Measurements from ENCODE around the gene CDH13. TPM values are rescaled to one million over a fixed set of nuclear protein-coding genes. Genes with fewer than 3 reads are reported as not detected.

The CDH13 gene
- total and polyA plus RNA-seq, 3 experiments from 2014 or later = not detected

DNA sequence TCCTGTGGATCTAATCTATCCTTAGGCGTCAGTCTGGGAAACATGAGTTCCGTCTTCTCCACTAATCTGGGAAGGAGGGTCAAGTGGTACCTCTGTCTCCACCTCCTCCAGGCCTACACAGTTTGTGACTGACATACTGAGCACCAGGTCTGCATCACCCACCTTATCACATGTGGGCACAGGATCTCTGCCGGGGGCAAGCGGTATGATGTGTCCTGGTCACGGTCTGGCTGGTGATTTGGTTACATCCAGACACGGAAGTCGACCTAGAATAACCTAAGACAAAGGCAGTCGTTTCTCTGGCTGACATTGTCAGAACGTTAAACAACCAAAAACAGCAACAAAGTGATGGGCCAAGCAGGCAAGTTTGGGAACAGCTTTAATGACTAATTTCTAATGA lies 1098.5 kb downstream of the CDH13 start:
- H3K9me3 Mint-ChIP-seq = no peaks in the 10 kb centered on the region
- no peaks in the 10 kb centered on the region for H3K36me3 ChIP-seq (ENCODE audit: insufficient read depth, low read length)
- no peaks in the 10 kb centered on the region for H3K27me3 ChIP-seq (ENCODE audit: insufficient read depth, low read length, poor library complexity, severe bottlenecking)
- ChIA-PET CTCF (no interaction called here), POLR2A (interaction anchor here (0.7 kb wide), 1 partner anchor 111 kb away, joined by 3 read pairs; no protein-coding TSS in a partner anchor)
- H3K27me3 Mint-ChIP-seq = peaks cover under 1 to 4% of the 10 kb centered on the region in 2 donors
- no peaks in the 10 kb centered on the region for H3K36me3 Mint-ChIP-seq
- no peaks in the 10 kb centered on the region for H3K4me1 ChIP-seq (ENCODE audit: insufficient read depth, low read length)
- no peak overlapping the region for H3K27ac Mint-ChIP-seq
- no peaks in the 10 kb centered on the region for H3K9me3 ChIP-seq (ENCODE audit: low read length)
- no peaks in the 10 kb centered on the region for H3K4me1 Mint-ChIP-seq
- H3K27ac ChIP-seq (ENCODE audit: low read depth, low read length) = no peak overlapping the region
- no peak overlapping the region for H3K4me3 ChIP-seq (ENCODE audit: low read length)
- H3K4me3 Mint-ChIP-seq = no peak overlapping the region
- no peak for DNase-seq

DNA sequence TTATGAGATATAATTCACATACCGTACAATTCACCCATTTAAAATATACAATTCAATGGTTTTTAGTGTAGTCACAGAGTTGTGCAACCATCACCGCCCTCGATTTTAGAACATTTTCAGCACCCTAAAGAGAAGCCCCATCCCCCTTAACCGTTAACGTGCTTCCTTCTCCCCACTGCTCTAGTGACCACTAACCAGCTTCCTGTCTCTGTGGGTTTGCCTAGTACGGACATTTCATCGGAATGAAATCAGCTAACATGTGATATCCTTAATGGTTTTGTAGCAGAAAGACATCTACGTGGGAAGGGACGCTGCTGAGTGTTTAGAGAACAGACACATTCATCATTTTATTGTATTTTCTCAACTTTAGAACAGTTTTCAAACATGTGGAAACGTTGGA lies 1100.2 kb downstream of the CDH13 start:
- Histone ChIP-seq H3K4me3 (ENCODE audit: low read length) (no peak overlapping the region), H3K4me1 (ENCODE audit: insufficient read depth, low read length) (no peaks in the 10 kb centered on the region), H3K27me3 (ENCODE audit: insufficient read depth, low read length, poor library complexity, severe bottlenecking) (no peaks in the 10 kb centered on the region), H3K27ac (ENCODE audit: low read depth, low read length) (no peak overlapping the region), H3K36me3 (ENCODE audit: insufficient read depth, low read length) (no peaks in the 10 kb centered on the region), H3K9me3 (ENCODE audit: low read length) (no peaks in the 10 kb centered on the region)
- no peak overlapping the region for H3K27ac Mint-ChIP-seq
- H3K9me3 Mint-ChIP-seq = peaks cover 1 to 8% (median 3%) of the 10 kb centered on the region in 5 donors
- ChIA-PET CTCF (no interaction called here), POLR2A (no interaction called here)
- peaks cover 4 to 6% of the 10 kb centered on the region in 2 donors for H3K27me3 Mint-ChIP-seq
- DNase-seq = no peak
- no peaks in the 10 kb centered on the region for H3K36me3 Mint-ChIP-seq
- no peak overlapping the region for H3K4me3 Mint-ChIP-seq
- H3K4me1 Mint-ChIP-seq = no peaks in the 10 kb centered on the region

- no peak overlapping the region for H3K4me3 Mint-ChIP-seq
- H3K36me3 ChIP-seq (ENCODE audit: insufficient read depth, low read length) = no peaks in the 10 kb centered on the region
- H3K9me3 ChIP-seq (ENCODE audit: low read length) = no peaks in the 10 kb centered on the region
- ChIA-PET POLR2A (no interaction called here), CTCF (no interaction called here)
- H3K4me1 Mint-ChIP-seq = no peaks in the 10 kb centered on the region
- no peak for DNase-seq
- H3K27ac Mint-ChIP-seq = no peak overlapping the region
- H3K36me3 Mint-ChIP-seq = no peaks in the 10 kb centered on the region
- H3K4me3 ChIP-seq (ENCODE audit: low read length) = no peak overlapping the region
- H3K27me3 ChIP-seq (ENCODE audit: insufficient read depth, low read length, poor library complexity, severe bottlenecking) = no peaks in the 10 kb centered on the region
- peaks cover 2 to 8% (median 6%) of the 10 kb centered on the region in 5 donors for H3K9me3 Mint-ChIP-seq
- H3K27ac ChIP-seq (ENCODE audit: low read depth, low read length) = no peak overlapping the region
- no peaks in the 10 kb centered on the region for H3K4me1 ChIP-seq (ENCODE audit: insufficient read depth, low read length)
- peaks cover 6 to 7% of the 10 kb centered on the region in 2 donors for H3K27me3 Mint-ChIP-seq
These were observed 1101.1 kb downstream of the CDH13 start for GRCh38 chr16:83727751-83728352.

DNA sequence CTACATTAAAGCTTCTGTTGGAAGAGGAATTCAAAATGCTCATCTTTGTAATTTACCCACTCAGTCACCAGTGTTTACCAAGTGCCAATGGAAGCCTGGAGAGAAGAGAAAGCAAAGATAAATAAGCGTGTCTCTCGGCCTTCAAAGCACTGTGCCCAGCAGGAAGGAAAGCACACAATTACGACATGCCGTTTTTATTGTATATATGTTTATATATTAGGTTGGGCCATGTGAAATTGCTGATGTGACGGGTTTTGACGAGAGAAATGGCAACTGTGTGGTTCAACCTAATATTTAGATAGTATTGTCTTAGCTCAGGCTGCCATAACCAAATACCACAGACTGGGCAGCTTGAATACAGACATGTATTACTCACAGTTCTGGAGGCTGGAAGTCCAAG lies 1101.7 kb downstream of the CDH13 start:
- no peak overlapping the region for H3K27ac ChIP-seq (ENCODE audit: low read depth, low read length)

DNA sequence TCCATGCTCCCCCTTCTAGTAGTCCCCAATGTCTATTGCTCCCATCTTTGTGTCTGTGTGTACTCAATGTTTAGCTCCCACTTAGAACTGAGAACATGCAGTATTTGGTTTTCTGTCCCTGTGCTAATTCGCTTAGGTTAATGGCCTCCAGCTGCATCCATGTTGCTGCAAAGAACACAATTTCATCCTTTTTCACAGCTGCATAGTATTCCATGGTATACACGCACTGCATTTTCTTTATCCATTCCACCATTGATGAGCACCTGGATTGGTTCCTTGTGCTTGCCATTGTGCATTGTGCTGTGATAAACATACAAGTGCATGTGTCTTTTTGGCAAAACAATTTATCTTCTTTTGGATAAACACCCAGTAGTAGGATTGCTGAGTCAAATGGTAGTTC lies 1104.0 kb downstream of the CDH13 start:
- Mint-ChIP-seq H3K4me3 (no peak overlapping the region), H3K4me1 (no peaks in the 10 kb centered on the region), H3K27ac (no peak overlapping the region), H3K36me3 (peaks cover 0 to 4% (median 0%) of the 10 kb centered on the region in 3 donors), H3K9me3 (peaks cover 9 to 26% (median 17%) of the 10 kb centered on the region in 5 donors), H3K27me3 (peaks cover 6 to 8% of the 10 kb centered on the region in 2 donors)
- H3K27ac ChIP-seq (ENCODE audit: low read depth, low read length) = no peak overlapping the region
- no peaks in the 10 kb centered on the region for H3K4me1 ChIP-seq (ENCODE audit: insufficient read depth, low read length)
- ChIA-PET CTCF (no interaction called here), POLR2A (no interaction called here)
- H3K4me3 ChIP-seq (ENCODE audit: low read length) = no peak overlapping the region
- H3K9me3 ChIP-seq (ENCODE audit: low read length) = no peaks in the 10 kb centered on the region
- no peak for DNase-seq
- H3K36me3 ChIP-seq (ENCODE audit: insufficient read depth, low read length) = no peaks in the 10 kb centered on the region
- no peaks in the 10 kb centered on the region for H3K27me3 ChIP-seq (ENCODE audit: insufficient read depth, low read length, poor library complexity, severe bottlenecking)

More for the DNA sequence above, 1101.7 kb downstream of the CDH13 start:
- H3K36me3 Mint-ChIP-seq = no peaks in the 10 kb centered on the region
- DNase-seq = no peak
- H3K4me3 ChIP-seq (ENCODE audit: low read length) = no peak overlapping the region
- peaks cover 6 to 8% of the 10 kb centered on the region in 2 donors for H3K27me3 Mint-ChIP-seq
- no peaks in the 10 kb centered on the region for H3K36me3 ChIP-seq (ENCODE audit: insufficient read depth, low read length)
- no peak overlapping the region for H3K27ac Mint-ChIP-seq
- H3K27me3 ChIP-seq (ENCODE audit: insufficient read depth, low read length, poor library complexity, severe bottlenecking) = no peaks in the 10 kb centered on the region
- H3K9me3 ChIP-seq (ENCODE audit: low read length) = no peaks in the 10 kb centered on the region
- peaks cover 2 to 9% (median 8%) of the 10 kb centered on the region in 5 donors for H3K9me3 Mint-ChIP-seq
- CTCF ChIA-PET = no interaction called here
- H3K4me1 Mint-ChIP-seq = no peaks in the 10 kb centered on the region
- no peaks in the 10 kb centered on the region for H3K4me1 ChIP-seq (ENCODE audit: insufficient read depth, low read length)
- no peak overlapping the region for H3K4me3 Mint-ChIP-seq
- POLR2A ChIA-PET = no interaction called here

DNA sequence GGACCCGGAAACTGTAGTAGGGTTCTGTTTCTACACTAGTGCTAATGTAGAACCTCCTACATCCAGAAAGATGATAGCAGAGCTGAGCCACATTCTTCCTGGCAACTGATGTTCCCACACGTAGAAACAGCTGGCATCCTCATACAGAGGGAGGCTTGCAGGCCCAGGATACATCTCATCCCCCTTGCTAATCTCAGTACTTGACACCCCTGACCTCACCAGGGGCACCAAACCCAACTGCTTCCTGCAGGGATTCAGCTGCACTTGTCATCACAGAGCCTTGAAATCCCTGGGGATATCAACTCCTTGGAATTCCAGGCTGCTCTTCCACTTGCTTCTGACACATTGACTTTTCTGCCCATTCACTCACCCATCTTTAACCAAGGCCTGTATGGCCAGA lies 1105.8 kb downstream of the CDH13 start:
- no peaks in the 10 kb centered on the region for H3K36me3 ChIP-seq (ENCODE audit: insufficient read depth, low read length)
- CTCF ChIA-PET = no interaction called here
- peaks cover 6 to 8% of the 10 kb centered on the region in 2 donors for H3K27me3 Mint-ChIP-seq
- peaks cover 9 to 26% (median 17%) of the 10 kb centered on the region in 5 donors for H3K9me3 Mint-ChIP-seq
- no peaks in the 10 kb centered on the region for H3K4me1 Mint-ChIP-seq
- peaks cover 0 to 4% (median 0%) of the 10 kb centered on the region in 3 donors for H3K36me3 Mint-ChIP-seq
- H3K4me3 Mint-ChIP-seq = no peak overlapping the region
- no peaks in the 10 kb centered on the region for H3K9me3 ChIP-seq (ENCODE audit: low read length)
- H3K27me3 ChIP-seq (ENCODE audit: insufficient read depth, low read length, poor library complexity, severe bottlenecking) = no peaks in the 10 kb centered on the region
- POLR2A ChIA-PET = no interaction called here
- H3K4me1 ChIP-seq (ENCODE audit: insufficient read depth, low read length) = no peaks in the 10 kb centered on the region
- H3K4me3 ChIP-seq (ENCODE audit: low read length) = no peak overlapping the region
- H3K27ac Mint-ChIP-seq = no peak overlapping the region
- no peak overlapping the region for H3K27ac ChIP-seq (ENCODE audit: low read depth, low read length)
- no peak for DNase-seq

DNA sequence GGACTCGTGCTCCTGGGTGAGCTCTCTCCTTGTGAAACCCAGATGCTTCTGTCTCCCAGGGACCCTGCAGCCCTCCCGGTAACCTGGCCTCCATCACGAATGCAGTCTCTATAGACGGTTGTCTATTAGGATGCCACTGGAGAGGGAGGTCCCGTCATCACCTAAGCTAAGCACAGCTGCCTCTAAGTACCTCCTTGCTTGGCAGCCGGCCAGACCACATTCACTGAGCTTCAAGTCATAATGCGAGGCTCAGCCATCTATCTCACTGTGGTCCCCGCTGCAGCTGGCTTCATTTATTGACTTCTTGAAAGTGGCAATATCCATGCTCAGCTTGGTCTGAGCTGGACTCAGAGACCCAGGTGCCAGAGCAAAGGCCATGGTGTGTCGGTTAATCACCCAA lies 1106.5 kb downstream of the CDH13 start:
- H3K27me3 Mint-ChIP-seq = peaks cover 6 to 8% of the 10 kb centered on the region in 2 donors
- H3K4me1 ChIP-seq (ENCODE audit: insufficient read depth, low read length) = no peaks in the 10 kb centered on the region
- no peaks in the 10 kb centered on the region for H3K36me3 ChIP-seq (ENCODE audit: insufficient read depth, low read length)
- ChIA-PET CTCF (no interaction called here), POLR2A (no interaction called here)
- no peak overlapping the region for H3K27ac ChIP-seq (ENCODE audit: low read depth, low read length)
- no peaks in the 10 kb centered on the region for H3K9me3 ChIP-seq (ENCODE audit: low read length)
- H3K27ac Mint-ChIP-seq = no peak overlapping the region
- H3K9me3 Mint-ChIP-seq = peaks cover 9 to 26% (median 17%) of the 10 kb centered on the region in 5 donors
- H3K36me3 Mint-ChIP-seq = peaks cover 0 to 4% (median 0%) of the 10 kb centered on the region in 3 donors
- no peak overlapping the region for H3K4me3 Mint-ChIP-seq
- no peaks in the 10 kb centered on the region for H3K4me1 Mint-ChIP-seq
- H3K4me3 ChIP-seq (ENCODE audit: low read length) = no peak overlapping the region
- DNase-seq = no peak
- no peaks in the 10 kb centered on the region for H3K27me3 ChIP-seq (ENCODE audit: insufficient read depth, low read length, poor library complexity, severe bottlenecking)

DNA sequence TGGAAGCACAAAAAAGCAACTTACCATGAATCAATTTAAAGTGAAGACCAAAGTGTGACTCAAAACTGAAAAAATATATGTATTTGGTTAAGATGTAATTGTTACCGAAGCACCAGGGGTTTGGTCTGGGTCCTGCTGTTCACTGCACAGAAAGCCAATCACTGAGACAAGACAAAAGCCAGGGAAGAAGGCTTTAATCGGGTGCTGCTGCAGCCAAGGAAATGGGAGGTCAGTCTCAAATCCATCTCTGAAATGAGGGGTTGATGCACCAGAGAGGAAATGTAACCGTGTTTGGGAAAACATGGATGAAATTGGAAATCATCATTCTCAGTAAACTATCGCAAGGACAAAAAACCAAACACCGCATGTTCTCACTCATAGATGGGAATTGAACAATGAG lies 1107.4 kb downstream of the CDH13 start:
- CTCF ChIA-PET = no interaction called here
- no peak overlapping the region for H3K27ac Mint-ChIP-seq

More for the DNA sequence above, 1107.4 kb downstream of the CDH13 start:
- no peak overlapping the region for H3K4me3 Mint-ChIP-seq
- Histone ChIP-seq H3K4me3 (ENCODE audit: low read length) (no peak overlapping the region), H3K4me1 (ENCODE audit: insufficient read depth, low read length) (no peaks in the 10 kb centered on the region), H3K36me3 (ENCODE audit: insufficient read depth, low read length) (no peaks in the 10 kb centered on the region), H3K9me3 (ENCODE audit: low read length) (no peaks in the 10 kb centered on the region), H3K27me3 (ENCODE audit: insufficient read depth, low read length, poor library complexity, severe bottlenecking) (no peaks in the 10 kb centered on the region), H3K27ac (ENCODE audit: low read depth, low read length) (no peak overlapping the region)
- H3K27me3 Mint-ChIP-seq = peaks cover 6 to 8% of the 10 kb centered on the region in 2 donors
- H3K4me1 Mint-ChIP-seq = no peaks in the 10 kb centered on the region
- H3K36me3 Mint-ChIP-seq = peaks cover 0 to 4% (median 0%) of the 10 kb centered on the region in 3 donors
- H3K9me3 Mint-ChIP-seq = peaks cover 9 to 26% (median 17%) of the 10 kb centered on the region in 5 donors
- no peak for DNase-seq
- POLR2A ChIA-PET = no interaction called here
